HG02588 (cell line): ENCODE measurements around the gene ASPRV1.
"Not testable (repeated sequence)": the region's sequence is repeated elsewhere in the genome, so short reads cannot be mapped to it uniquely, and the experiment has no call there.

ENCODE experiments used
- ATAC-seq: cut with Tn5 transposase; IDR thresholded peaks from one replicate; pipeline ENCODE4 v1.9.1; 2021; ENCODE audit warnings: mild to moderate bottlenecking, moderate library complexity; ENCODE audit not compliant: unreplicated experiment

Gene ASPRV1

GRCh38 chr2:69961496-69961895 is at the start of gene ASPRV1:
TSS of gene ASPRV1 (minus strand) at chr2:69961631. CDS start at chr2:69961436, 195 bp downstream.
- no peak for ATAC-seq

GRCh38 chr2:70010576-70011111 is 49.2 kb upstream of the ASPRV1 start:
- ATAC-seq: no peak

DNA sequence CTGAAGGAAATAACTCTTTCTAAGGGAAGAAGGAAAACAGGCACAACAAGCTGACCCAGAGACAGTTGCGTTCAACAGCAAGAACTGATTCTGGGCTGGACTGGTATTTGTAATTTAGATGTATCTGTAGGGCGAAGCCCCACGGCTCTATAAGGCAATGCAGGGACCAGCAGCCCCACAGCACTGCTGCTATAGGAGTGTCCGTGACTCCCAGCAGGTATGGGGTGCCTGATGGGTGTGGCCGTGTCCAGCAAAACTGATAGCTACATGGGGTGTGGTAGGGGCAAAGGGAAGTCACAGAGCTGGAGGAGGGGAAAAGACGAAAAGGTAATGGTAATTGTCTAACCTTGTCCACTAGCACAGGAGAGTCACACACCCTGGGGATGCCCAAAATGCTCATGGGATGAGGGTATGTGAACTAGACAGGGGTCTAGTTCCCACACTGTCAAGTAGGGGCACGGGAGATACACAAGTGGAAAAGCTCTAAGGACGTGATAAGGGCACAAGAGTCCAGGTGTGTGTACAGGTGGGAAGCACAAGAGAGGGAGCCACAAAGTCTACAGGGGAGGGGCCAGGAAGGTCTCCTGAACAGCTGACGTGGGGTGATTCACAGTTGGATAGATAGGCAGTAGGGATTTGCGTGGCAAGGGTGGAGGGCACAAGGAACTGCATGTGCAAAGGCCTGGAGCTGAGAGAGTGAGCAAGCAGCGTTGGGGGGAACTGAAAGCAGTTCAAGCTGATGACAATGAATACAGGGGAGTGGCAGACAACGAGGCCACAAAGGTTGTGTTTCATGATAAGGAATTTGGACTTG is 48.5 kb upstream of the ASPRV1 start:
- ATAC-seq: no peak

DNA sequence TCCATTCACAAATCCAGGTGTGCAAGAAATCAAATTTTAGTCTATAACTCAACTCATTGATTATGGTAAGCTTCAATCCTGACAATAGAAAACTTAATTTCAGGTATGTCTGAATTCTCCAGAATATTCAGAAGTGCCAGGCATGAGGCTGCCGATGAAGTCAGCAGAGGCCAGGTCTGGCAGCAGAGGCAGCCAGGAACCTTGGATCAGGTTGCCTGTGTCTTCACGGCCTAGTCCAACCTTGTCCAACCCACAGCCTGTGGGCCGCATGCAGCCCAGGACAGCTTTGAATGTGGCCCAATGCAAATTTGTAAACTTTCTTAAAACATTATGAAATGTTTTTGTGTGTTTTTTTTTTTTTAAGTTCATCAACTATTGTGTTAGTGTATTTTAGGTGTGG is 46.9 kb upstream of the ASPRV1 start:
- no peak for ATAC-seq

DNA sequence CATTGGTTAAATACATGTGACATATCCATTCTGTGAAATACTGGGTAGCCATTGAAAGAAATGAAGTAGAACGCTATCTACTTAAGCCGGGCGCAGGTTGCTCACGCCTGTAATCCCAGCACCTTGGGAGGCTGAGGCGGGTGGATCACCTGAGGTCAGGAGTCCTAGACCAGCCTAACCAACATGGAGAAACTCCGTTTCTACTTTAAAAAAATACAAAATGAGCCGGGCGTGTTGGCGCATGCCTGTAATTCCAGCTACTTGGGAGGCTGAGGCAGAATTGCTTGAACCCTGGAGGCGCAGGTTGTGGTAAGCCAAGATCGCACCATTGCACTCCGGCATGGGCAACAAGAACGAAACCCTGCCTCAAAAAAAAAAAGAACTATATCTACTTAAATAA is 45.7 kb upstream of the ASPRV1 start:
- no peak for ATAC-seq

GRCh38 chr2:70006447-70006784 is 45.0 kb upstream of the ASPRV1 start:
- ATAC-seq: no peak

- ATAC-seq: no peak
Observed at GRCh38 chr2:70005752-70006446, 44.5 kb upstream of the ASPRV1 start.

GRCh38 chr2:70005216-70005615 is 43.8 kb upstream of the ASPRV1 start:
- ATAC-seq: no peak

- ATAC-seq: no peak
Observed at GRCh38 chr2:70003093-70003830, 41.8 kb upstream of the ASPRV1 start.

DNA sequence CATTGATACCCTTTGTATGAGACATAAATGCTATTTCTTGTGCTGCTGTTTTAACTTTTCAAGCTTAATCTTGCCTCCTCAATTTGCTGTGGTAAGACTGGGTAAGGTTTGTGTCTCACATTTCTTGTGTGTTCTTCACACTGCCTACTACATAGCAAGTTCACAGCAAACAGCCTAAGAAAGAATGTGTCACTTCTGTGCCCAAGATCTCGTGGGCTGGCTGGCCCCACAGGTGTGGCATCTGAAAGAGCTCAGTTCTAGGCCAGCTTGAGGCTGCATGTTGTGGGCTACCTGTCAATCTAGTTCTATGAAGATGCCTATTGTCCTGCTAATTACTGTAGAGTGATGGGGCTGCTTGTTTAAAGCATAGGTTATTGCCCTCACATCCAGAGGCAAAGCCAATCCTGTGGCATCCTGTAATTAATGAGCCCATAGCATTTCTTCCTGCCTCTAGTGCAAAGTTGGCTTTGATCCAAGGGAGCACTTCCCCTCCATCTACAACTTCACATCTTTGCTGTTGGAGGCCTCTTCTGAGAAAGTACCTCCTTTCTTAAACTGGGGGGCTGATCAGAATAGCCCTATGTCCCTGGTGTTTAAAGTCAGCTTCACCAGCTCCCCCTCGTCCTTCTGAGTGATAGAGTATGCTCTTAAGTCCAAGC is 40.9 kb upstream of the ASPRV1 start:
- ATAC-seq: no peak

- ATAC-seq: not testable (repeated sequence)
Observed at GRCh38 chr2:70000529-70000928, 39.1 kb upstream of the ASPRV1 start.

GRCh38 chr2:69998761-69999160 is 37.3 kb upstream of the ASPRV1 start:
- ATAC-seq: no peak

GRCh38 chr2:69997015-69997830 is 35.8 kb upstream of the ASPRV1 start:
- ATAC-seq: no peak

DNA sequence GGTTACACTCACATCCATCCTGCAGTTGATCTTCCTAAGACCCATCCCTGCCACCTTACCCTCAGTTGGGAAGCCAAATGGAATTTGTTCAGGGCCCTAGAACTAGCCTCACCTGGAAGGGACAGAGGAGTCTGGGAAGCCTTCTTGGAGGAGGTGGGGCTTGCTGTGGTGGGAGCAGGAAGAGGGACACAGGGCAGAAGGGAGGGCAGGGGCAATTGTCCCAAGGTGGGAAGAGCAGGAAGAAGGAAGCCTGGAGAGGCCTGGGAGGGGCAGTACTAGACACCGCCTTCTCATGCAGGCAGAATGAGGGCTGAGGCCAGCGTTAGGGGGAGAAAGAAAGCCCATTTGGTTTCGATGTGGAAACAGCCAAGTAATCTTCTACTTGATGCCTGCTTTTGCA is 34.1 kb upstream of the ASPRV1 start:
- ATAC-seq: no peak

- ATAC-seq: no peak
Observed at GRCh38 chr2:69994166-69994565, 32.7 kb upstream of the ASPRV1 start.

- ATAC-seq: no peak
Observed at GRCh38 chr2:69993708-69994107, 32.3 kb upstream of the ASPRV1 start.

GRCh38 chr2:69993048-69993565 is 31.7 kb upstream of the ASPRV1 start:
- ATAC-seq: no peak

DNA sequence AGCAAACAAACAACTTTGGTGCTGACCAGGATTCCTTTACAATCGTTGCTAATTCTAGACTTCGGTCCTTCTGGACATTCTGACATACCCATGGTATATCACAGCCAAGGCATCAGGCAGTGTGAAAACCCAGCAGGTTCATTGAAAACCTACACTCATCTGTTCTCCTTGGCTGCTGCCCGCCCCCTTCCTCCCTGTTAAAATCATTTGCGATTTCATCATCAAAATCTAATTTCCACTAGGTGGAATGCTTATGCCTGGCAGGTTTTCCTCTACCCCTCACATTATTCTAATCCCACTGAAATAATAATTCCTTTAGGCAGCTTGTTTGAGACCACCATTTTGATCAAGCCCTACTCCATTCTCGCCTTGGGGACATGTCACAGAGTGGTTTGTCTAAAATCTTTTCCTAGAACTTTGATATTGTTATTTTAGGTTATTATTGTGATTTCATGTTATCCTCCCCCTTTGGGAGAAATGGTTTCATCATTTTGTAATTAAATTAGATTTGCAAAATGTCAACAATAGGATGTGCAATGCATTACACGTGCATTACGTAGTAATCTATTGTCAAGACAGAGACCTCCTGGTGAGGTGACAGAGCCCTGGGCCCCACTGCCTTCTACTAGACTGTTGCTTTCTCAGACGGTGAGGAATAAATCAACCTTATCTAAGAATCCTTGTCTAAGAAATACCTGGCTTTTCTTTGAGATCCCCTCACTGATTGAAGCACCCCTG is 31.0 kb upstream of the ASPRV1 start:
- ATAC-seq: no peak

GRCh38 chr2:69989441-69990105 is 28.1 kb upstream of the ASPRV1 start:
- no peak for ATAC-seq
